Epithelial cell of proximal tubule (primary cell): Measurements from ENCODE around the gene RPL41. TPM values are rescaled to one million over a fixed set of nuclear protein-coding genes. Genes with fewer than 3 reads are reported as not detected.

ENCODE experiments used
- DNase-seq: peaks from one replicate; pipeline ENCODE4 v3.0.0-alpha.2; 2011; ENCODE audit warnings: low read depth
- H3K4me3 ChIP-seq: 2 replicates; pipeline ENCODE4 v1.5.1; 2011; ENCODE audit warnings: low read depth, mild to moderate bottlenecking, low read length
- total RNA-seq: library from RNA; depleted of rRNA; stranded (reverse); fragments of >200 nt; gene quantifications from 2 replicates; pipeline ENCODE4 v1.2.3, GENCODE V29; 2015
- TF ChIP-seq, protein P1 (sequence below): conservative IDR thresholded peaks from 2 replicates; pipeline ENCODE4 v1.5.1; 2012; ENCODE audit warnings: low read depth, mild to moderate bottlenecking, low read length

Gene RPL41
- total RNA-seq, 1 donor from 2014 or later, result 5,792 TPM

DNA sequence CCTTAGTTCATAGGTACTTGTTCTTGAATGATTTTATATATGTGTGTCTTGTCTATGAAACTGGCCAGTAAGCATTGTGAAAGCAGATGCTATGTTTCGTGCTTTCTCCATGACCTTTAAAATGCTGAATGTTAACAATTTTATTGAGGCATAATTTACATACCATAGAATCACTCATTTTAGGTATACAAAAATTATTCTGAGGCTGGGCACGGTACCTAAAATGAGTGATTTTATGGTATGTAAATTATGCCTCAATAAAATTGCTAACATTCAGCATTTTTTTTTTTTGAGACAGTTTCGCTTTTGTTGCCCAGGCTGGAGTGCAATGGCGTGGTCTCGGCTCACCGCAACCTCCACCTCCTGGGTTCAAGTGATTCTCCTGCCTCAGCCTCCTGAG is 18.5 kb downstream of the RPL41 start:
- no peak for DNase-seq
- H3K4me3 ChIP-seq, result no peak overlapping the region
- TF ChIP-seq, protein P1, sequence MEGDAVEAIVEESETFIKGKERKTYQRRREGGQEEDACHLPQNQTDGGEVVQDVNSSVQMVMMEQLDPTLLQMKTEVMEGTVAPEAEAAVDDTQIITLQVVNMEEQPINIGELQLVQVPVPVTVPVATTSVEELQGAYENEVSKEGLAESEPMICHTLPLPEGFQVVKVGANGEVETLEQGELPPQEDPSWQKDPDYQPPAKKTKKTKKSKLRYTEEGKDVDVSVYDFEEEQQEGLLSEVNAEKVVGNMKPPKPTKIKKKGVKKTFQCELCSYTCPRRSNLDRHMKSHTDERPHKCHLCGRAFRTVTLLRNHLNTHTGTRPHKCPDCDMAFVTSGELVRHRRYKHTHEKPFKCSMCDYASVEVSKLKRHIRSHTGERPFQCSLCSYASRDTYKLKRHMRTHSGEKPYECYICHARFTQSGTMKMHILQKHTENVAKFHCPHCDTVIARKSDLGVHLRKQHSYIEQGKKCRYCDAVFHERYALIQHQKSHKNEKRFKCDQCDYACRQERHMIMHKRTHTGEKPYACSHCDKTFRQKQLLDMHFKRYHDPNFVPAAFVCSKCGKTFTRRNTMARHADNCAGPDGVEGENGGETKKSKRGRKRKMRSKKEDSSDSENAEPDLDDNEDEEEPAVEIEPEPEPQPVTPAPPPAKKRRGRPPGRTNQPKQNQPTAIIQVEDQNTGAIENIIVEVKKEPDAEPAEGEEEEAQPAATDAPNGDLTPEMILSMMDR, result no peak

DNA sequence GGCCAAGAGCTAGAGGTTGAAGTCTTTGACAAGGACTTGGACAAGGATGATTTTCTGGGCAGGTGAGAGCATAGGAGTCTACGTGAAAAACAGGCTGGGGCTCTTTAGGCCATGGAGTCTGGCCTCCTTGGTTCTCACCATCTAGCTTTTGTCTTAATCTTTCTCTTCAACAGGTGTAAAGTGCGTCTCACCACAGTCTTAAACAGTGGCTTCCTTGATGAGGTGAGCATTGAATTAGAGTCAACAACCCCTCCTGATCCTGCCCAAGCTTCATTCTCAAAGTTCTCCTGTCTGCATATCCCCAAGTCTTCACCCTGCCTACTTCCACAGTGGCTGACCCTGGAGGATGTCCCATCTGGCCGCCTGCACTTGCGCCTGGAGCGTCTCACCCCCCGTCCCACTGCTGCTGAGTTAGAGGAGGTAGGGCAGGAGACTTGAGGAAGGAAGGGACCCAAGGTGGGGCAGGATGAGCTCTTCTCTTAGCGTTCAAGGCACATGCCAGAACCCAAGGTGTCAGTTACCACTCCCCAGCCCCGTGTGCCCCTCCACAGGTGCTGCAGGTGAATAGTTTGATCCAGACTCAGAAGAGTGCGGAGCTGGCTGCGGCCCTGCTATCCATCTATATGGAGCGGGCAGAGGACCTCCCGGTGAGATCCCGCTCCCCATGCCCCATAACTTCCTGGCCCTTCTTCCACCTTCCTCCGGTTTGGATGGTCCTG is 21.6 kb downstream of the RPL41 start:
- no peak for DNase-seq
- H3K4me3 ChIP-seq, result no peak overlapping the region
- TF ChIP-seq, protein P1, result no peak

DNA sequence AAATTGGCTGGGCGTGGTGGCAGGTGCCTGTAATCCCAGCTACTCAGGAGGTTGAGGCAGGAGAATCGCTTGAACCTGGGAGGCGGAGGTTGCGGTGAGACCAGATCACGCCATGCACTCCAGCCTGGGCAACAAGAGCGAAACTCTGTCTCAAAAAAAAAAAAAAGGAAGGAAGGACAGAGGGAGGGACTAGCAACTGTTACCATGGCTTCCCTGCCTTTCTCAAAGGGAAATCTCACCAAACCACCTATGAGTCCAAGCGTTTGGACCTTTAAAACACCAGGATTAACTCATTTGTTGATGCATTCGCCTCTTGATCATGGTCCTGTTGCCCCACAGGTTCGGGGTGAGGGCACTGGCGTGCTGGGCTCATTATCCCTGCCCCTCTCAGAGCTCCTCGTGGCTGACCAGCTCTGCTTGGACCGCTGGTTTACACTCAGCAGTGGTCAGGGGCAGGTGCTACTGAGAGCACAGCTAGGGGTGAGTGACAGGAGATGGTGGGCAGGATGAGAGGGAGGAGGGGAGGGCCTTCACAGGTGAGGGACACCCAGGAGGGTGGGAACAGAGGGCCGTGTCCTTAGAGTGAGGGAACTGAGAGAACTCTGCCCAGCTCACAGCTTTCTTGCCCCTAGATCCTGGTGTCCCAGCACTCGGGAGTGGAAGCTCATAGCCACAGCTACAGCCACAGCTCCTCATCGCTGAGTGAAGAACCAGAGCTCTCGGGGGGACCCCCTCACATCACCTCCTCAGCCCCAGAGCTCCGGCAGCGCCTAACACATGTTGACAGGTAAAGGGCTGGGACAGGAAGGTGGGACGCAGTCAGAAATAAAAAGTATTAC is 25.7 kb downstream of the RPL41 start:
- TF ChIP-seq, protein P1, result no peak
- DNase-seq, result no peak
- no peak overlapping the region for H3K4me3 ChIP-seq

DNA sequence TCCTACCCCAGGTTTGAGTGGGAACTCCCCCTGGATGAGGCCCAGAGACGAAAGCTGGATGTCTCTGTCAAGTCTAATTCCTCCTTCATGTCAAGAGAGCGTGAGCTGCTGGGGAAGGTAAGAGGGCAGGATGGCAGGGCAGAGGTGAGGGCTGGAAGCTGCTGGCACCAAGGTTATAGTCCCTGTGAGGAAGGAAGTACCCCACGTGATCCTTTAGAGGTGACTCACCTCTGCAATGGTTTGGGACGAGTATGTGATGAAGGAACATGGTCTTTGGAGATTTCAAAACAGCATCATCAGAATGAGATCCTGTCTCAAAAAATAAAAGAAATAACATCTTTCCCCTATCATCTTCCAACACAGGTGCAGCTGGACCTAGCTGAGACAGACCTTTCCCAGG is 26.8 kb downstream of the RPL41 start:
- DNase-seq, result no peak
- TF ChIP-seq, protein P1, result no peak
- H3K4me3 ChIP-seq, result no peak overlapping the region

DNA sequence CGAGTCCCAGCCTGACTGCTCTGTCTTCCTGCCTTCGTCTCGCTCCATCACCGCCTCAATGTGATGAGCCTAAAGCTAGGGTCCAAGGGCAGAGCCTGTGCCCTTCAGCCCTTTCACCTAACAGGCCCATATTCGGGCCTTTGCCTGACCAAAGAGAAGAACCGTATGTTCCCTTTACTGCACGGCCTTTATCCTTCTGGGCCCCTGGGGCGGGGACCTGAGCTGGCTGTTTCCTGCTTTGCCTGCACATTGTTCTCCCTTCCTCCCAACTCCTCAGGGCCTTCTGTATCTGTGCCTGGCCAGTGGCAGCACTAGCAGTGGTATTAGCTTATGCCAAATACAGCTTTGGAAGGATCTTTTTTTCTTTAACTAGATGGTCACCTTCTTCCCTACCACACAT is 27.4 kb downstream of the RPL41 start:
- H3K4me3 ChIP-seq, result no peak overlapping the region
- no peak for DNase-seq
- TF ChIP-seq, protein P1, result no peak

DNA sequence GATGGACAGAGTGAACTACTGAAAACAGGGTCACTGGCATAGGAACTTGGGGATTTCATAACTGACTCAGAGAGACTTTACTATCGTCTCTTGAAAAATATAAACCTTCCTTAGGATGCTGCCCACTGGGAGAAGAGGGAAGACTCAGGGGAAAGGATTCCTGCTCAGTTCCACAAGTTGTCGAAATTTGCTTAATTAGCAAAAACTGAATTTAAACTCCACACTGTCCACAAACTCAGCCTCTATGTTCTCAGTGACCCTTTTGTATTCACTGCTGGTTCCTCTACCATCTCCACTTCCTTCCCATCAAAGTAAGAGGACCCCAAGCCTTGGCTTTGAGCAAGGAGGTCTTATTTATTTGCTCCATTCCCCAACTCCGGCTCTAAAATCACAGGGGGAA is 28.8 kb downstream of the RPL41 start:
- no peak overlapping the region for H3K4me3 ChIP-seq
- DNase-seq, result no peak
- TF ChIP-seq, protein P1, result no peak
